Stimulated activated CD8-positive, alpha-beta memory T cell treated with anti-CD3 and anti-CD28 coated beads, Interleukin-12 subunit alpha, Interleukin-12 subunit beta, amount 100 ng/mL, for 4 hours (primary cell): ENCODE measurements around the gene NPLOC4.
"Not testable (repeated sequence)": the region's sequence is repeated elsewhere in the genome, so short reads cannot be mapped to it uniquely, and the experiment has no call there.

Source experiments
- DNase-seq: peaks from one replicate; pipeline ENCODE4 v3.0.0-alpha.2; 2020; ENCODE audit warnings: low read depth

Gene NPLOC4

GRCh38 chr17:81636505-81637288 is at the start of gene NPLOC4, which contains the start of gene TSPAN10:
Gene NPLOC4 (minus strand): TSS chr17:81637112. CDS start chr17:81636930, 182 bp downstream.
Gene TSPAN10 (plus strand): TSS chr17:81637196. CDS start chr17:81642413, 5,217 bp downstream.
- DNase-seq, result peak; percentile 76

- DNase-seq, result no peak
Measured at GRCh38 chr17:81686614-81687013, 49.7 kb upstream of the NPLOC4 start.

- DNase-seq, result no peak
Measured at GRCh38 chr17:81685108-81685507, 48.2 kb upstream of the NPLOC4 start.

GRCh38 chr17:81684442-81684911 is 47.6 kb upstream of the NPLOC4 start:
- DNase-seq, result no peak

- peak; percentile 96 for DNase-seq
Measured at GRCh38 chr17:81683584-81684441, 46.9 kb upstream of the NPLOC4 start, which contains the start of the genes ARL16 and HGS. Gene ARL16 (minus strand): TSS chr17:81683797. CDS start chr17:81683753, 44 bp downstream. Gene HGS (plus strand): TSS chr17:81684011. CDS start chr17:81684067, 56 bp downstream.

GRCh38 chr17:81683208-81683583 is 46.3 kb upstream of the NPLOC4 start:
- DNase-seq, result no peak

GRCh38 chr17:81682565-81683207 is 45.8 kb upstream of the NPLOC4 start:
- no peak for DNase-seq

- no peak for DNase-seq
Measured at GRCh38 chr17:81681672-81682071, 44.8 kb upstream of the NPLOC4 start.

- no peak for DNase-seq
Measured at GRCh38 chr17:81680150-81680549, 43.2 kb upstream of the NPLOC4 start.

GRCh38 chr17:81676906-81677305 is 40.0 kb upstream of the NPLOC4 start:
- DNase-seq, result no peak

- not testable (repeated sequence) for DNase-seq
Measured at GRCh38 chr17:81675515-81676221, 38.8 kb upstream of the NPLOC4 start.

GRCh38 chr17:81673561-81674258 is 36.8 kb upstream of the NPLOC4 start:
- DNase-seq, result no peak

GRCh38 chr17:81672954-81673353 is 36.0 kb upstream of the NPLOC4 start:
- no peak for DNase-seq

GRCh38 chr17:81672504-81672903 is 35.6 kb upstream of the NPLOC4 start:
- DNase-seq, result no peak

- no peak for DNase-seq
Measured at GRCh38 chr17:81667754-81668153, 30.8 kb upstream of the NPLOC4 start.

- DNase-seq, result peak; percentile 89
Measured at GRCh38 chr17:81666342-81667191, 29.7 kb upstream of the NPLOC4 start, which contains the start of the genes CCDC137 and OXLD1. Gene CCDC137 (plus strand): TSS chr17:81666737. CDS start chr17:81666767, 30 bp downstream. Gene OXLD1 (minus strand): TSS chr17:81666605. CDS start chr17:81666577, 28 bp downstream.

- no peak for DNase-seq
Measured at GRCh38 chr17:81666092-81666341, 29.1 kb upstream of the NPLOC4 start.

- peak; percentile 44 for DNase-seq
Measured at GRCh38 chr17:81665205-81666091, 28.5 kb upstream of the NPLOC4 start.

GRCh38 chr17:81664051-81664470 is 27.1 kb upstream of the NPLOC4 start:
- no peak for DNase-seq
